K562 (cell line): ENCODE data around the gene SLC25A33. TPM values are rescaled to one million over a fixed set of nuclear protein-coding genes. Genes with fewer than 3 reads are reported as not detected.

ENCODE experiments used
- ARID4B ChIP-seq: sonication (generic); formaldehyde crosslinking; IDR thresholded peaks from 2 replicates; pipeline ENCODE4 v1.8.0; 2022; ENCODE audit warnings: mild to moderate bottlenecking, missing genetic modification reagents
- BRD9 ChIP-seq: fragments of 450-650 bp; IDR thresholded peaks from 2 replicates; pipeline ENCODE4 v1.6.1; 2018; ENCODE audit warnings: low read depth; ENCODE audit not compliant: partially characterized antibody
- CCNT2 ChIP-seq: IDR thresholded peaks from 2 replicates; pipeline ENCODE4 v1.6.1; 2011; ENCODE audit warnings: borderline replicate concordance, low read depth, mild to moderate bottlenecking, moderate library complexity, mixed read lengths, low read length; ENCODE audit not compliant: insufficient read length; ENCODE audit errors: extremely low read depth
- CREM ChIP-seq: IDR thresholded peaks from 2 replicates; pipeline ENCODE4 v1.6.1; 2014; ENCODE audit warnings: antibody characterized with exemption, low read depth
- CSDE1 ChIP-seq, 2 experiments: fragments of 450-650 bp; IDR thresholded peaks; 2 replicates each; pipeline ENCODE4 v1.6.1; 2016; ENCODE audit warnings: mild to moderate bottlenecking in 1 of 2
- CTCFL ChIP-seq: IDR thresholded peaks from 2 replicates; pipeline ENCODE4 v1.6.1; 2011; ENCODE audit warnings: borderline replicate concordance, low read depth, mild to moderate bottlenecking, moderate library complexity, low read length; ENCODE audit not compliant: insufficient read depth, poor library complexity, severe bottlenecking
- HDGF ChIP-seq: fragments of 450-650 bp; IDR thresholded peaks from 2 replicates; pipeline ENCODE4 v1.6.1; 2016
- HEY1 ChIP-seq: fragments of 250-450 bp; sonication (Bioruptor Pico); IDR thresholded peaks from 2 replicates; pipeline ENCODE4 v1.5.0; 2020; ENCODE audit warnings: mild to moderate bottlenecking, moderate library complexity, borderline replicate concordance
- KDM5B ChIP-seq: fragments of 200-600 bp; sonication (generic); IDR thresholded peaks from 2 replicates; pipeline ENCODE4 v1.6.1; 2012; ENCODE audit warnings: low read depth, mild to moderate bottlenecking, moderate library complexity, low read length, control low read depth, inconsistent platforms; ENCODE audit not compliant: insufficient replicate concordance
- KLF13 ChIP-seq: fragments of 450-650 bp; IDR thresholded peaks from 2 replicates; pipeline ENCODE4 v1.6.1; 2016; ENCODE audit warnings: missing genetic modification characterization, low read depth, mild to moderate bottlenecking, missing compliant biosample characterization, moderate library complexity, borderline replicate concordance
- LEF1 ChIP-seq: fragments of 450-650 bp; IDR thresholded peaks from 2 replicates; pipeline ENCODE4 v1.6.1; 2016; ENCODE audit warnings: mild to moderate bottlenecking
- MAX ChIP-seq: sonication (generic); formaldehyde crosslinking; IDR thresholded peaks from 2 replicates; pipeline ENCODE4 v1.9.0; 2022; ENCODE audit warnings: mild to moderate bottlenecking, missing genetic modification reagents
- MIER1 ChIP-seq: fragments of 450-650 bp; IDR thresholded peaks from 2 replicates; pipeline ENCODE4 v1.6.1; 2016; ENCODE audit warnings: antibody characterized with exemption, mild to moderate bottlenecking, low read depth
- MTA2 ChIP-seq: fragments of 450-650 bp; IDR thresholded peaks from 2 replicates; pipeline ENCODE4 v1.6.1; 2016; ENCODE audit warnings: low read depth
- PPARD ChIP-seq: fragments of 250-450 bp; sonication (Bioruptor Pico); IDR thresholded peaks from 2 replicates; pipeline ENCODE4 v1.8.0; 2022; ENCODE audit warnings: inconsistent platforms, mild to moderate bottlenecking, moderate library complexity
- SMARCE1 ChIP-seq: fragments of 450-650 bp; IDR thresholded peaks from 2 replicates; pipeline ENCODE4 v1.7.1; 2016; ENCODE audit warnings: mild to moderate bottlenecking
- TEAD1 ChIP-seq, 2 experiments: fragments of 450-650 bp in 1 of 2; sonication (generic) in 1 of 2; formaldehyde crosslinking; IDR thresholded peaks; 2 replicates each; pipeline versions ENCODE4 v1.4.0 to v1.8.0; 2020 to 2022; ENCODE audit warnings: mild to moderate bottlenecking in 2 of 2, missing genetic modification reagents in 1 of 2
- ZBTB2 ChIP-seq: fragments of 450-650 bp; IDR thresholded peaks from 2 replicates; pipeline ENCODE4 v1.6.1; 2016; ENCODE audit warnings: antibody characterized with exemption
- ZKSCAN8 ChIP-seq: fragments of 200-800 bp; sonication (Bioruptor generic); IDR thresholded peaks from 2 replicates; pipeline ENCODE4 v1.6.1; 2016; ENCODE audit warnings: missing genetic modification characterization, missing compliant biosample characterization
- ZNF354B ChIP-seq: fragments of 250-450 bp; sonication (Bioruptor Pico); IDR thresholded peaks from 2 replicates; pipeline ENCODE4 v1.4.0; 2020
- polyA plus RNA-seq, 8 experiments: library from polyadenylated mRNA; depleted of rRNA in 4 of 8; stranded (reverse) in 5 of 8; unstranded in 3 of 8; fragments of >200 nt; fragmentation: Nextera tagmentation in 2 of 8; fragmentation: Illumina TruSeq in 1 of 8; extraction: Ambion mirVana in 2 of 8; extraction: Trizol in 1 of 8; gene quantifications; 2 replicates each; pipeline versions ENCODE4 v1.2.1 to v1.2.3, GENCODE V29; 2011 to 2014; ENCODE audit warnings: inconsistent platforms in 1 of 8, missing spikeins in 1 of 8
- total RNA-seq, 7 experiments: library from RNA; depleted of rRNA in 6 of 7; stranded (reverse); fragments of >200 nt in 6 of 7; fragmentation: Illumina TruSeq in 2 of 7; extraction: Trizol in 2 of 7; gene quantifications; 2 replicates each; pipeline versions ENCODE4 v1.2.1 to v1.2.3, GENCODE V29; 2011 to 2021; ENCODE audit warnings: low replicate concordance in 1 of 7

The SLC25A33 gene
- total and polyA plus RNA-seq, 9 of the 15 experiments (the other 6 are each of a cell fraction or from before 2014, with no cell fraction given), result 3.2 to 23.5 (median 17.5) TPM

DNA sequence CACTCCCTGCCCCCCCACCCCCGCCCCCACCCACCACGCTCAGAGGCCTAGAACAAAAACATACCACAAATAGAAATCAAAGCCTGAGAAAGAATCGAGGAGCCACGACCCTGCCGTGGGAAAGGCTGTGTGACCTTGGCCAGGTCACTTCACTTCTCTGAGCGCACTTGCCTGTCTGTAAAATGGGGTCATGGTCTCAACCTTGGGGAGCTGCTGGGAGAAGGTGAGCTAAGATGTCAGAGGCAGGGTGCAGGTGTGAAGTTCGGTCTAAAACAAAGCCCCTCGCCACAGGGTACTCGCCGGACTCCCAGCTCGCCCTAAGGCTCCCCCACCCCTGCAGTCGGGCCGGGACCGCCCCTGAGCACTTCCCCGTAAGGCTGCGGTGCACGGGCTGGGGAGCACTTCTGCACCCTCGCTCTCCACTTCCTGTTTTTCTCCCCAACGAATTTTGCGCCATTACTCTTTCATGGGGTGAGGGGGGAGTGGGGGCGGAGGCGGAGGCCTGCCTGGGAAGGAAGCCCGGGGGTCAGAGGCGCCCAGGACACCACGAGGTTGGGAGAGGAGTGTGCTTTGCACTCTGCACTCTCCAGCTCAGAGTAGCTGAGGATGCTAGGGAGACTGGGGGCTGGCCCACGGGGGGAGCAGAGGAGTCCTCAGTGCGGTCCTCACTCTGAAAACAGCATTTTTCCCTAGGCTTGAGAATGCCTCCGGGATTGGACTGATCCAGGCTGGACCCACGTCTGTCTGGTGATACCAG, 90.4 kb downstream of the SLC25A33 start (continued):
- TF ChIP-seq CCNT2 (no peak), PPARD (CRISPR knock-in tag) (no peak), LEF1 (no peak; the same call in 1 of the 2 replicates), CSDE1 (IDR thresholded peaks at IDR 0.05) (no peak), CREM (no peak), ZBTB2 (no peak), ZKSCAN8 (no peak), MIER1 (no peak), CTCFL (no peak), ZNF354B (CRISPR knock-in tag) (no peak), MAX (CRISPR knock-in tag) (peak; percentile 38; the same call in 1 of the 2 replicates), SMARCE1 (peak; percentile 46; the same call in 1 of the 2 replicates), TEAD1 (CRISPR knock-in tag; IDR thresholded peaks at IDR 0.05) (no peak), HEY1 (CRISPR knock-in tag) (no peak), BRD9 (peak; percentile 36), KLF13 (tag) (no peak), KDM5B (no peak), HDGF (peak; percentile 90; the same call in 1 of the 2 replicates), MTA2 (no peak), ARID4B (no peak)
